Lower leg skin (tissue), 3 donors: ENCODE results near the gene CNTFR.

ENCODE experiments used
- CTCF ChIP-seq, 3 donors: fragments of 450-650 bp; IDR thresholded peaks; one replicate each; pipeline ENCODE4 v1.5.1; 2016; ENCODE audit warnings: antibody characterized with exemption in 3 of 3, mild to moderate bottlenecking in 3 of 3, moderate library complexity in 2 of 3
- POLR2A ChIP-seq, 2 donors: fragments of 450-650 bp; IDR thresholded peaks; one replicate each; pipeline ENCODE4 v1.6.1; 2016 to 2017; ENCODE audit warnings: antibody characterized with exemption in 2 of 2, mild to moderate bottlenecking in 1 of 2, moderate library complexity in 1 of 2

- no peak for TF ChIP-seq POLR2A (IDR thresholded peaks at IDR 0.05)
- TF ChIP-seq CTCF (IDR thresholded peaks at IDR 0.05) = no peak
Observed at GRCh38 chr9:34573599-34574325, 15.8 kb downstream of the CNTFR start.
